Suppressor macrophage (primary cell): ENCODE results near the gene ITGAX.
"Not testable (repeated sequence)": the region's sequence is repeated elsewhere in the genome, so short reads cannot be mapped to it uniquely, and the experiment has no call there.

Source experiments
- DNase-seq, 4 experiments: peaks; one replicate each; pipeline ENCODE4 v3.0.0-alpha.2; 2020 to 2022

The ITGAX gene

GRCh38 chr16:31410082-31410481, 55.1 kb downstream of the ITGAX start:
- no peak for DNase-seq

- DNase-seq: no peak
These were observed 56.3 kb downstream of the ITGAX start for GRCh38 chr16:31411024-31411844.

GRCh38 chr16:31412750-31413149, 57.8 kb downstream of the ITGAX start:
- DNase-seq: no peak

GRCh38 chr16:31413381-31413780, 58.4 kb downstream of the ITGAX start:
- DNase-seq: peak; percentile 40 to 71 (median 68)

GRCh38 chr16:31413943-31414342, 59.0 kb downstream of the ITGAX start:
- DNase-seq: no peak

- no peak for DNase-seq
These were observed 59.7 kb downstream of the ITGAX start for GRCh38 chr16:31414706-31415105.

- no peak for DNase-seq
These were observed 61.4 kb downstream of the ITGAX start for GRCh38 chr16:31416371-31416770.

- not testable (repeated sequence) for DNase-seq
These were observed 62.1 kb downstream of the ITGAX start for GRCh38 chr16:31417036-31417435.

GRCh38 chr16:31417916-31418315, 62.9 kb downstream of the ITGAX start:
- DNase-seq: no peak

GRCh38 chr16:31420037-31420436, 65.1 kb downstream of the ITGAX start:
- no peak for DNase-seq

- no peak for DNase-seq
These were observed 66.6 kb downstream of the ITGAX start for GRCh38 chr16:31421587-31421986.

GRCh38 chr16:31423241-31423640, 68.3 kb downstream of the ITGAX start:
- DNase-seq: no peak

GRCh38 chr16:31423801-31424200, 68.8 kb downstream of the ITGAX start:
- DNase-seq: no peak

- peak; percentile 48 to 86 (median 74) for DNase-seq
These were observed 72.7 kb downstream of the ITGAX start for GRCh38 chr16:31427441-31428278.

- DNase-seq: no peak
These were observed 73.3 kb downstream of the ITGAX start, which contains the start of gene COX6A2 for GRCh38 chr16:31428279-31428597. TSS of gene COX6A2 (minus strand) at chr16:31428360. CDS start at chr16:31428325, 35 bp downstream.

- DNase-seq: no peak
These were observed 73.8 kb downstream of the ITGAX start for GRCh38 chr16:31428638-31429247.

GRCh38 chr16:31429314-31429713, 74.3 kb downstream of the ITGAX start:
- DNase-seq: peak in 1 of 4 experiments; percentile 18

GRCh38 chr16:31429796-31430195, 74.8 kb downstream of the ITGAX start:
- no peak for DNase-seq

GRCh38 chr16:31430380-31431052, 75.5 kb downstream of the ITGAX start:
- no peak for DNase-seq
